Left forelimb (tissue), 1 donor: ENCODE measurements around the gene CACNA1I.

ENCODE experiments used
- DNase-seq: peaks from one replicate; pipeline ENCODE4 v3.0.0-alpha.2; 2018; ENCODE audit warnings: low spot score

Gene CACNA1I

DNA sequence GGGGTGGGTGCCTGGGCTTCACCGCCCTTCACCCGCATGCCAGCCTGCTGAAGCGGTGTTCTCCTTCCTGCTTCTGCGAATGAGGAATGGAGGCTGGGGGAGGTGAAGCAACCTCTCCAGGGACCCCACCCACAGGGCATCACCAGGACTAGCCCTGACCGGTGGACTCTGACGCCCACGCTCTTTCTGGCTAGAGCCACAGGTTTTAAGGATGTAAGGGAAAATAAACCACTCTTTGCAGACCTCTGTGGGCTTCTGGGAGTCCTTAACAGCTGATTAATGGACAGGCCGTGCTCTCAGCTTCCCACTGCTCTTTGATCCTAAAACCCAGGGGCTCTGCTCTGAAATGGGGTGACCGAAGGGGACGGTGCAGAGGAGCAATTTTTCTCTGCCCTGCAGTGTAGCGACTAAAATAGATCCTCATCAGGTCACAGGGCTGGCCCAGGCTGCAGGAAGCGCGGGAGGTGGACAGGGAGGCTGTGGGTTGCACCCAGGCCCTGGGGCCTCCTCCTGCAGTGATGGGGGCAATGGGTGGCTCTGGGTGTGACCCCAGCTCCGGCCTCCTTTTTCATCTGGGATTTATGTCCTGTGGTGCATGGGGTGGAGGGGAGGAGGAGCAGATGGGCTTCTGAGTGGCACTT is 127.4 kb downstream of the CACNA1I start:
- DNase-seq: no peak

- DNase-seq: no peak
Measured at GRCh38 chr22:39699631-39700360, 129.2 kb downstream of the CACNA1I start.

DNA sequence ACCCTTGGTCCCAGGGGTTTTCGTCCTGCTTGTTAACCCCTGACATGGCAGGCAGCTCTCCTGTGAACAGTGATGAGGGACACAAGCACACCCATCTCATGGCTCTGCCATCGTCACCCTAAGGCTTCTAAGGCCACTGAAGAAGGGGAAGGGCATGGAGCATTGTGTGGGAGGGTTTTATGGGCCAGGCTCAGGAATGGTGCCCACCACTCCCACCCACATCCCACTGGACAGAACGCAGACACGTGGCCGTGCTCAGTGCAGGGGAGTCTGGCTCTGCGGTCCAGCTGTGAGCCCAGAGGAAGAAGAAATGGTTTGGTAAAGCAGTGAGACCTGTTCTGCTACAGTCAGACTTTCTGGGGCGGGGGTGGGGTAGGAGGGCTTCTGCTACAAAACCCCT is 130.0 kb downstream of the CACNA1I start:
- no peak for DNase-seq

DNA sequence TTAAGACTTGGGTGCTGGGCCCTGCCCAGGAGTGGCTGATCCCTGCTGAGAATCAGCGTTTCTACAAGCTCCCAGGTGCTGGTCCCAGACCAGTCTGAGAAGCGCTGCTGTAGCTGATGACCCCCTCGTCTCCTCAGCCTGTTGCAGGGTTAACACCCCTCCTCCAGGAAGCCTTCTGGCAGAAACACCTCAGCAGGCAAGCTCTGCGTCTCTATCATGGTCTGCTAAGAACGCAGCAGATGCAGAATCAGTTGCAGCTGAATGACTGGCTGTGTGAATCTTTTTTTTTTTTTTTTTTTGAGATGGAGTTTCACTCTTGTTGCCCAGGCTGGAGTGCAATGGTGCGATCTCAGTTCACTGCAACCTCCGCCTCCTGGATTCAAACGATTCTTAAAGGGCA is 132.5 kb downstream of the CACNA1I start:
- DNase-seq: no peak

DNA sequence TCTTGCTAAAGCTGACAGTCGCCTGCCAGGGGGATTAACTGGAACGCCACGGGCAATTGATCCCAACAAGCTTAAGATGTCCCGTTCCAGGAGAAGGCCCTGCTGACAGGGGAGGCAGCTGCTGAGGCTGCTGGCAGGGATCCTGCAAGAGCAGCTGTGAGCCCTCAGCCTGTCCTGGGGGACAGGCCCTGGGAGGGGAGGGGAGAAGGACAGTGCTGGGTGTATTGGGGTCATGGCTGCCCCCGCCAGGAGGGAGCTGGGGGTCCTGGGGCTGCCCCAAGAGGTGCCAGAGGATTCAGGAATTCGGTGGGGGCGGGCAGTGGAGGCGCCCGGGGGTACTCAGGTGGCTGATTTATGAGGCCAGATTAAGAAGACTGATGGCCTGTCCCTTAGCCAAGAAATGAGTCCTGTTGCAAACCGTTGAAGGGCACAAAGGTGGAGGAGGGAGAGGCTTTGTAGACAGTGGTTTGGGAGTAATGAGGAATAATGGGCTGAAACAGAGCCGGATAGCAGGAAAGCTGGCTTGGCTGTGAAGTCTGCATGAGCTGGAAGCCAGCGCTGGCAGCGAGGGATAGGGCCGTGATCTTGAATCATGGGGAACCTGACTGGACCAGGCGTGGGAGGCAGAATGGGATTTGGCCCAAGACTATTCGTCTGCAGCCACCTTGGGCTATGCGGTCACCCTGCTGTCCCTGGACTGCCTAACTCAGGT is 133.5 kb downstream of the CACNA1I start:
- peak; percentile 80 for DNase-seq

GRCh38 chr22:39705386-39705785 is 134.8 kb downstream of the CACNA1I start:
- no peak for DNase-seq

- no peak for DNase-seq
Measured at GRCh38 chr22:39706376-39707140, 136.0 kb downstream of the CACNA1I start.

DNA sequence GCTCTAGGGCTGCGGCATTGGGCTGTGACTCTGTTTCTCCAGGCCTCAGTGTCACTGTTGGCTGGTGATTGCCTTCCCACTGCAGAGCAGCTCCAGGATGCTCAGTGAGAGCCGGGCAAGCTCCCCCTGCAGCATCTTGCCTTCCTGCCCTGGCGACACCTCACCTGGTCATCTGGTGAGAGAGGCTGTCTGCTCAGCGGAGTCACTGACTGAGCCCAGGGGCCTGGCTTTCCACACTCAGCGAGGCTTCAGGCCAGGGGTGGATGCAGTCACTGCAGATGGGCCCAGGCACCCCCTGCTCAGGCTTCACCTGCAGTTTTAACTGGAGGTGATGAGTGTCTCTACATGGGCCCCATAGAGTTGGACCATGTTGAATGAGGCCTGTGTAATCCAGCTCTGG is 136.8 kb downstream of the CACNA1I start:
- DNase-seq: no peak

DNA sequence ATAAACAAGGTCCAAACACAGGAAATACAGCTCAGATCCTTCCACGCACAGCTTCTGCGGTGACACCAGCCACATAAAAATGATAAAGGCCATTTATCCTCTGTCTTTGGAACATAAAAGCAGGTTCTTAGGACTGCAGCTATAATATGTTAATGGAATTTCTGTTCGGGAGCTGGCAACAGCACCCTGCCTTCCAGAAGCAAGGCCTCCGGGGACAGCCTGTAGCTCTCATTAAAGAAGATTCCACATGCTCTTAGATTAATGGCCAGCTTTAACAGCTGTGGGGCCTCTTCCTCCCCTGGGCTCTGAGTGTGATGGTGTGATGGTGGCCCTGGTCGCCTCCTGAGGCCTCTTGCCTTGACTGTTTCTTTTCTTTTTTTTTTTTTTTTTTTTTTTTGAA is 137.3 kb downstream of the CACNA1I start:
- DNase-seq: no peak

DNA sequence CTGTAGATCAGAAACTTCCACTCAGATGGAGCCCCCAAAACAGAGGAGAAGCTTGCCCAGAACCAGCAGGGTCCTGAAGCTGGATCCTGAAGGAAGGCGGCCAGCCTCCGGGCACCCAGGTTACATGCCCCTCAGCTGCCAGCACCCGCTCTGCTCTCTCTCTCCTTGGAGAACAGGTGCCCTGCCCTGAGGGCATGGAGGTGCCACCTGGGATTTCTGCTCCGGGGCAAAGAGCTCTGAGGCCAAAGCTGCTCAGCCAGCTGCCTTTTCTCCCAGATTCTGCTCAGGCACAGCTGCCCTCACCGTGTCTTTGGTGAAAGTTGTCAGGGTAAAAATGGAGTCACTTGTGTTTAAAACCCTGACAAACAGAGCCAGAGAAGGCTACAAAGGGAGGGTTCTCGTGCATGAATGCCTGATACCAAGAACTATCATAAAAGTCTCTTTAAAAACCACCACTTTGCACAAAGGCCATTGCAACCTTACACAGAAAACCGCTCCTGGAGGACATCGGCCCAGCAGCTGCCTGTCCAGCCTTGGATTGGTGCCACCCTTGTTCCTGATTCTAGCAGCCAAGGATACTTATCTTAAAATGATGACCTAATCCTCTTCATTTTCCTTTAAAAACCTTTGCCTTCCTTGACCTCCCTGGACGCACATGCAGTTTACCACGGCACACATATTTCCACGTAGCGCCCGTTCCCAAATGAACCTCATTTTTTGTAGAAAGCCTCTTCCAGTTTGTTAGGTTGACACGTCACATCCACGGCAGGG is 140.0 kb downstream of the CACNA1I start:
- no peak for DNase-seq

DNA sequence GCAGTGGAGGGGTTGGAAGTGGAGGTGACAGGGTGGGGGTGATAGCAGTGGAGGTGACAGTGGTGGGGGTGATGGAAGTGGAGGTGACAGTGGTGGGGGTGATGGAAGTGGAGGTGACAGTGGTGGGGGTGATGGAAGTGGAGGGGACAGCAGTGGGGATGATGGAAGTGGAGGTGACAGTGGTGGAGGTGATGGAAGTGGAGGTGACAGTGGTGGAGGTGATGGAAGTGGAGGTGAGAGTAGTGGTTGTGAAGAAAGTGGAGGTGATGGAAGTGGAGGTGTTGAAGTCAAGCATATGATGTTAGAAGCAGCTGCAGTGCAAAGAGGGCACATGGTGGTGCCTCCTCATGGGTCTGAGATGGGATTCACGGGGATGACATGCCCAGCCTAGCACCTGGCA is 141.5 kb downstream of the CACNA1I start:
- DNase-seq: no peak

- no peak for DNase-seq
Measured at GRCh38 chr22:39712751-39713525, 142.4 kb downstream of the CACNA1I start.

DNA sequence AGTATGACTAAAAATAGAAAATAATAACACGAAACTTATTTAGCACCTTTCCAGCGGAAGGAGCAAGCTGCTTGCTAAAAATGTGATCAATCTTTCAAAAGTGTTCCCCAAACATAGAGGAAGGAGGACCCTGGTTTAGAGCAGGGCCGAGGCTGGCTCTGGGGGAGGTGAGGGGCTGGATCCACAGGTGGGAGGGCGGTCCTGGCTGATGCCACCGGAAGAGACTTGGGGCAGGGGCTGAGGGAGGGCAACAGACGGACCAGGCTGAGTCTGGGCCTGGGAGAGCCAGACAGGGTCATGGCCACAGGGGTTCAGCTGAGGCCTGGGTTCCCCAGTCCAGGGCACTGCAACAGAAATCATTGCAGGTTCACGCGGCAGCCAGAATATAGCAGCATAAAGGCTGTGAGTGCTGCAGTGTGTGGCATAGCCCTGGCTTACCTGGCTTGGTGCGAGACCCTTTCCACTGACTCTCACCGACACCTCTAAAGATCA is 143.3 kb downstream of the CACNA1I start:
- no peak for DNase-seq

- no peak for DNase-seq
Measured at GRCh38 chr22:39714321-39714720, 143.8 kb downstream of the CACNA1I start.

- no peak for DNase-seq
Measured at GRCh38 chr22:39715778-39716495, 145.4 kb downstream of the CACNA1I start.

GRCh38 chr22:39716534-39716933 is 146.0 kb downstream of the CACNA1I start:
- no peak for DNase-seq

DNA sequence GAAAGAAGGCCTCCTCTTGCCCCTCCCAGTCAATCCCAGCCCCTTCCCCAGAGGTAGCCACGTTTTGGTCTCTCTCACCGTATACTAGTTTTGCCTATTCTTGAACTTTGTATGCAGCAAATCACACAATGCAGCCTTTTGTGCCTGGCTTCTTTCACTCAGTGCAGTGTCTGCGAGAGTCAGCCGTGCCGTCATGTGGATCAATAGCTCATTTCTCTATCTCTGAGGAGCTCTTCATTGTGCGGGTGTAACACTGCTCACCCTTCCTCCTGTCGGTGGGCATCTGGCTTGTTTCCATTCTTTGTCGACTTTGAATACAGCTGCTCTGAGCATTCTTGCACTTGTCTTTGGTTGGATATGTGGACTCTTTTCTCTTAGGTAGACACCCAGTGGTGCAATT is 146.5 kb downstream of the CACNA1I start:
- no peak for DNase-seq

GRCh38 chr22:39718206-39718605 is 147.7 kb downstream of the CACNA1I start:
- no peak for DNase-seq

DNA sequence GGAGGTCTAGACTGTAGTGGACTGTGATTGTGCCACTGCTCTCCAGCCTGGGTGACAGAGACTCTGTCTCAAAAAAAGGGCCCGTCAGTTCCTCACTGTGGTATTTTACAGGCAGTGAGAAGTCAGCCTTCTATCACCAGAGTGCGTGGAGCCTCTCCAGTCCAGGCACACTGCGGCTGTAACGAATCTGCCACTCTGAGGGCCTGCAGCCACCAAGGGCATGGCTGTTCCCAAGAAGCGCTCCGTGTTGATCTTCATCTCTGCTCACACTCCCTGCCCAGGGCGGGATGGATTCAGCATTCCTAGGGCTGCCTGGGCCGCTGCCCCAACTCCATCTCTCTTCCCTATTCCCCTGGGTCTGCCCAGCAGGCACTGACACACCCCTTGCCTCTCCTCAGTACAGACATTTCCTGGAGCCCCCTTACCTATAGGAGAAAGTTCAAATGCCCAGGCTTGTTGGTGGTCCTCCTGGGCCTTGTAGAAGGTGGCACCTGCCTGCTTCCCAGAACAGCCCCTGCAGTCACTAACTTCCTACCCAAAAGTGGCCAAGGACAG is 148.4 kb downstream of the CACNA1I start:
- peak; percentile 53 for DNase-seq
